GM23338 (cell line): ENCODE results near the gene CEMIP2. TPM values are rescaled to one million over a fixed set of nuclear protein-coding genes. Genes with fewer than 3 reads are reported as not detected.
A peak's percentile ranks its signal among the peaks of the same experiment; 100 is the strongest.

Experiments
- ATAC-seq: fragments of 200-7000 bp; cut with Tn5 transposase; 3 replicates; pipeline ENCODE4 v1.9.1; 2020
- DNase-seq: peaks from one replicate; pipeline ENCODE4 v3.0.0-alpha.2; 2015; ENCODE audit warnings: low spot score
- H2AFZ ChIP-seq: fragments of 200-600 bp; sonication (generic); 2 replicates; pipeline ENCODE4 v1.8.0; 2016; ENCODE audit warnings: antibody characterized with exemption, mild to moderate bottlenecking, moderate library complexity
- H3F3A ChIP-seq: fragments of 200-600 bp; sonication (generic); replicated peaks from 2 replicates; pipeline ENCODE4 v1.8.0; 2017; ENCODE audit warnings: antibody characterized with exemption, mixed run types, low read depth
- H3K27ac ChIP-seq: fragments of 200-600 bp; sonication (generic); 2 replicates; pipeline ENCODE4 v1.6.1; 2016; ENCODE audit warnings: low read depth
- H3K27me3 ChIP-seq: fragments of 200-600 bp; sonication (generic); 2 replicates; pipeline ENCODE4 v1.8.0; 2016; ENCODE audit warnings: mild to moderate bottlenecking, mixed run types, moderate library complexity; ENCODE audit not compliant: insufficient read depth
- H3K36me3 ChIP-seq: fragments of 200-600 bp; sonication (generic); 2 replicates; pipeline ENCODE4 v1.8.0; 2016; ENCODE audit warnings: mild to moderate bottlenecking; ENCODE audit not compliant: insufficient read depth
- H3K4me1 ChIP-seq: fragments of 200-600 bp; sonication (generic); 2 replicates; pipeline ENCODE4 v1.8.0; 2016; ENCODE audit warnings: mild to moderate bottlenecking, moderate library complexity; ENCODE audit not compliant: insufficient read depth
- H3K4me2 ChIP-seq: fragments of 200-600 bp; sonication (generic); 2 replicates; pipeline ENCODE4 v1.7.1; 2017; ENCODE audit warnings: mixed run types
- H3K4me3 ChIP-seq: fragments of 200-600 bp; sonication (generic); 2 replicates; pipeline ENCODE4 v1.6.1; 2016; ENCODE audit warnings: mixed run types
- H3K79me2 ChIP-seq: fragments of 200-600 bp; sonication (generic); replicated peaks from 2 replicates; pipeline ENCODE4 v1.8.0; 2017; ENCODE audit warnings: mild to moderate bottlenecking; ENCODE audit not compliant: insufficient read depth
- H3K9me2 ChIP-seq: fragments of 200-600 bp; sonication (generic); 2 replicates; pipeline ENCODE4 v1.8.0; 2017; ENCODE audit not compliant: insufficient read depth
- H4K20me1 ChIP-seq: fragments of 200-600 bp; sonication (generic); replicated peaks from 2 replicates; pipeline ENCODE4 v1.8.0; 2017; ENCODE audit warnings: mild to moderate bottlenecking; ENCODE audit not compliant: insufficient read depth
- H3K27ac Mint-ChIP-seq: 2 replicates; pipeline ENCODE4 v1.8.0; 2020; ENCODE audit warnings: inconsistent platforms, mild to moderate bottlenecking, moderate library complexity, mixed read lengths
- H3K27me3 Mint-ChIP-seq: 3 replicates; pipeline ENCODE4 v1.8.0; 2022; ENCODE audit warnings: low read depth, mild to moderate bottlenecking, moderate library complexity, mixed read lengths, inconsistent platforms; ENCODE audit not compliant: insufficient read depth, poor library complexity
- H3K36me3 Mint-ChIP-seq: 3 replicates; pipeline ENCODE4 v1.8.0; 2021; ENCODE audit warnings: low read depth, mild to moderate bottlenecking, inconsistent platforms, moderate library complexity, mixed read lengths
- H3K4me1 Mint-ChIP-seq: 3 replicates; pipeline ENCODE4 v1.8.0; 2020; ENCODE audit warnings: mild to moderate bottlenecking, inconsistent platforms, mixed read lengths
- H3K4me3 Mint-ChIP-seq: 3 replicates; pipeline ENCODE4 v1.8.0; 2021; ENCODE audit warnings: moderate library complexity, mild to moderate bottlenecking, inconsistent platforms, mixed read lengths
- H3K9me3 Mint-ChIP-seq: 3 replicates; pipeline ENCODE4 v1.8.0; 2020; ENCODE audit warnings: moderate library complexity, mild to moderate bottlenecking, inconsistent platforms, mixed read lengths
- CREB1 ChIP-seq: fragments of 250-450 bp; sonication (Bioruptor Pico); IDR thresholded peaks from 2 replicates; pipeline ENCODE4 v1.5.0; 2020; ENCODE audit warnings: low read depth, mild to moderate bottlenecking, moderate library complexity
- CTCF ChIP-seq, 2 experiments: fragments of 200-600 bp in 1 of 2; sonication (generic) in 1 of 2; conservative IDR thresholded peaks; 2 replicates each; pipeline versions ENCODE4 v1.5.1 to v1.6.1; 2016 to 2017; ENCODE audit warnings: antibody characterized with exemption in 2 of 2, low read depth in 2 of 2, mild to moderate bottlenecking in 2 of 2, moderate library complexity in 1 of 2
- ETS1 ChIP-seq: IDR thresholded peaks from 2 replicates; pipeline ENCODE4 v1.6.1; 2016; ENCODE audit warnings: antibody characterized with exemption
- EZH2 ChIP-seq: fragments of 200-600 bp; sonication (generic); IDR thresholded peaks from one replicate; pipeline ENCODE4 v1.8.0; 2017; ENCODE audit warnings: antibody characterized with exemption, mild to moderate bottlenecking, low read depth; ENCODE audit not compliant: unreplicated experiment
- JUNB ChIP-seq: IDR thresholded peaks from one replicate; pipeline ENCODE4 v1.6.1; 2016; ENCODE audit warnings: antibody characterized with exemption; ENCODE audit not compliant: unreplicated experiment
- NANOG ChIP-seq: IDR thresholded peaks from 2 replicates; pipeline ENCODE4 v1.6.1; 2016; ENCODE audit warnings: antibody characterized with exemption, borderline replicate concordance
- POLR2AphosphoS5 ChIP-seq: IDR thresholded peaks from 2 replicates; pipeline ENCODE4 v1.6.1; 2016; ENCODE audit warnings: antibody characterized with exemption, low read depth
- REST ChIP-seq: IDR thresholded peaks from one replicate; pipeline ENCODE4 v1.6.1; 2018; ENCODE audit warnings: antibody characterized with exemption; ENCODE audit not compliant: unreplicated experiment
- STAT1 ChIP-seq: IDR thresholded peaks from one replicate; pipeline ENCODE4 v1.6.1; 2016; ENCODE audit warnings: antibody characterized with exemption; ENCODE audit not compliant: unreplicated experiment
- ZNF114 ChIP-seq: fragments of 250-450 bp; sonication (Bioruptor Pico); IDR thresholded peaks from 2 replicates; pipeline ENCODE4 v1.5.0; 2020; ENCODE audit warnings: mild to moderate bottlenecking, moderate library complexity
- ZNF462 ChIP-seq: fragments of 250-450 bp; sonication (Bioruptor Pico); IDR thresholded peaks from 2 replicates; pipeline ENCODE4 v1.5.0; 2020; ENCODE audit warnings: mild to moderate bottlenecking, moderate library complexity
- polyA plus RNA-seq: library from polyadenylated mRNA; unstranded; fragments of >200 nt; fragmentation: Nextera tagmentation; extraction: Ambion mirVana; gene quantifications from 2 replicates; pipeline ENCODE4 v1.2.1, GENCODE V29; 2016
- total RNA-seq: library from RNA; depleted of rRNA; stranded (reverse); fragments of >200 nt; shearing (Covaris generic); gene quantifications from 2 replicates; pipeline ENCODE4 v1.2.3, GENCODE V29; 2014

The CEMIP2 gene
- total and polyA plus RNA-seq, 2 experiments from 2014 or later: 23.0 to 76.7 TPM

GRCh38 chr9:71752352-71752751 lies 16.0 kb downstream of the CEMIP2 start:
- peak overlapping the region; percentile 63 for H3K27ac ChIP-seq
- H3F3A ChIP-seq: no peaks in the 10 kb centered on the region
- H3K79me2 ChIP-seq: peaks cover 92% of the 10 kb centered on the region
- DNase-seq (no peak), ATAC-seq (no peak)
- no peak overlapping the region for H3K4me3 Mint-ChIP-seq
- no peak for TF ChIP-seq ZNF114 (CRISPR knock-in tag)
- TF ChIP-seq ETS1: no peak
- TF ChIP-seq POLR2AphosphoS5: no peak
- TF ChIP-seq REST: no peak
- no peak for TF ChIP-seq ZNF462 (CRISPR knock-in tag)
- no peak for TF ChIP-seq EZH2
- no peak for TF ChIP-seq CREB1 (CRISPR knock-in tag)
- no peak for TF ChIP-seq CTCF (conservative IDR thresholded peaks at IDR 0.05; ENCODE audit: low read depth in 2 of 2)
- no peak for TF ChIP-seq NANOG
- TF ChIP-seq STAT1: no peak
- no peak for TF ChIP-seq JUNB
- H3K4me1 Mint-ChIP-seq: peaks cover 67% of the 10 kb centered on the region
- H3K9me2 ChIP-seq: no peaks in the 10 kb centered on the region
- H3K36me3 Mint-ChIP-seq: peaks cover 28% of the 10 kb centered on the region
- H3K4me2 ChIP-seq: peak overlapping the region; percentile 48; the same call in 1 of the 2 replicates
- 0 out of 2 replicates have a peak, but pooled peaks cover 6% of the 10 kb centered on the region for H3K36me3 ChIP-seq
- H3K4me1 ChIP-seq: peaks cover 60% of the 10 kb centered on the region
- H3K27me3 ChIP-seq: no peaks in the 10 kb centered on the region
- no peak overlapping the region for H3K27ac Mint-ChIP-seq
- H3K9me3 Mint-ChIP-seq: no peaks in the 10 kb centered on the region
- H2AFZ ChIP-seq: no peak overlapping the region
- H4K20me1 ChIP-seq: no peaks in the 10 kb centered on the region
- H3K27me3 Mint-ChIP-seq: peaks cover 12% of the 10 kb centered on the region
- no peak overlapping the region for H3K4me3 ChIP-seq
